Measurements from ENCODE around the gene GPR25. TPM values are rescaled to one million over a fixed set of nuclear protein-coding genes. Genes with fewer than 3 reads are reported as not detected.

Gene GPR25
- total and polyA plus RNA-seq, 10 of the 15 experiments (the other 5 are each of a cell fraction or from before 2014, with no cell fraction given) = not detected

- ChIA-PET POLR2A (interaction anchor here (0.9 to 5.1 kb wide), 4 partner anchors 11 to 128 kb away, joined by 3 to 49 read pairs (median 5); no protein-coding TSS in a partner anchor), SMC1A (ENCODE audit: uncharacterized antibody, unreplicated experiment) (interaction anchor here (0.9 to 12.2 kb wide), 10 partner anchors 10 to 274 kb away, joined by 3 to 193 read pairs (median 8); no protein-coding TSS in a partner anchor), CTCF (interaction anchor here (0.7 to 10.0 kb wide), 10 partner anchors 8 to 147 kb away, joined by 3 to 131 read pairs (median 3); no protein-coding TSS in a partner anchor), RAD21 (ENCODE audit: unreplicated experiment) (interaction anchor here (1.1 to 11.2 kb wide), 13 partner anchors 8 to 226 kb away, joined by 3 to 139 read pairs (median 6); partner anchors contain the start of gene DDX59)
- Histone ChIP-seq H3K9ac (ENCODE audit: control insufficient read depth, insufficient read depth, low read length) (no peak overlapping the region), H3K27me3 (replicated peaks in 1 of 2; ENCODE audit: control insufficient read depth in 2 of 2, insufficient read depth in 2 of 2, low read length in 1 of 2) (no peaks in the 10 kb centered on the region), H3K79me2 (ENCODE audit: control insufficient read depth, insufficient read depth, low read length) (no peaks in the 10 kb centered on the region; the same call in 1 of the 2 replicates), H3K4me3 (no peak overlapping the region), H3K4me2 (ENCODE audit: control insufficient read depth, insufficient read depth) (peak overlapping the region; percentile 15; the same call in 1 of the 2 replicates), H3K36me3 (ENCODE audit: control insufficient read depth in 2 of 2, insufficient read depth in 2 of 2, low read length in 1 of 2) (peaks cover 0 to 14% of the 10 kb centered on the region in 2 experiments; a peak in 2 of 4 replicates), H3K4me1 (ENCODE audit: control insufficient read depth, insufficient read depth, low read length) (peaks cover 21% of the 10 kb centered on the region), H4K20me1 (ENCODE audit: control insufficient read depth, insufficient read depth) (no peaks in the 10 kb centered on the region), H3K27ac (ENCODE audit: control insufficient read depth, insufficient read depth) (no peak overlapping the region), H2AFZ (ENCODE audit: control insufficient read depth, low read depth, low read length) (no peak overlapping the region; the same call in 1 of the 2 replicates), H3K9me3 (replicated peaks; ENCODE audit: control insufficient read depth, insufficient read depth, low read length) (no peaks in the 10 kb centered on the region)
- ATAC-seq = peak; percentile 53
- peak; percentile 71 for FAIRE-seq
- in situ Hi-C loops (cut with MboI) (no loop called here), intact Hi-C loops (cut with micrococcal nuclease; ENCODE audit: unreplicated experiment) (loop anchor here (2.0 kb wide), 1 partner anchor 75 kb away; no protein-coding TSS in a partner anchor)
- WGBS (ENCODE audit: insufficient coverage, insufficient replicate concordance, low lambda C conversion rate, missing lambda C conversion rate) = 72% methylated on average over 9 of the region's 9 CpGs
- BruUV-seq (replicated peaks) = no TSS peak
- DNase-seq (ENCODE audit: low read depth, low spot score) = no peak
- TF ChIP-seq SRF (IDR thresholded peaks at IDR 0.05; ENCODE audit: low read depth in 2 of 2, low read length in 2 of 2) (no peak), JUND (IDR thresholded peaks at IDR 0.05; ENCODE audit: low read depth, low read length) (no peak), KLF5 (IDR thresholded peaks at IDR 0.05; ENCODE audit: partially characterized antibody) (no peak), TCF7 (IDR thresholded peaks at IDR 0.05; ENCODE audit: borderline replicate concordance) (no peak), NFXL1 (IDR thresholded peaks at IDR 0.05; ENCODE audit: borderline replicate concordance) (no peak), GABPA (IDR thresholded peaks at IDR 0.05; ENCODE audit: low read depth) (no peak), SP1 (IDR thresholded peaks at IDR 0.05; ENCODE audit: low read depth, low read length) (no peak), E4F1 (IDR thresholded peaks at IDR 0.05; ENCODE audit: borderline replicate concordance, partially characterized antibody) (no peak), SMAD1 (IDR thresholded peaks at IDR 0.05; ENCODE audit: low read depth, partially characterized antibody) (no peak)
- TF ChIP-seq, protein P1, sequence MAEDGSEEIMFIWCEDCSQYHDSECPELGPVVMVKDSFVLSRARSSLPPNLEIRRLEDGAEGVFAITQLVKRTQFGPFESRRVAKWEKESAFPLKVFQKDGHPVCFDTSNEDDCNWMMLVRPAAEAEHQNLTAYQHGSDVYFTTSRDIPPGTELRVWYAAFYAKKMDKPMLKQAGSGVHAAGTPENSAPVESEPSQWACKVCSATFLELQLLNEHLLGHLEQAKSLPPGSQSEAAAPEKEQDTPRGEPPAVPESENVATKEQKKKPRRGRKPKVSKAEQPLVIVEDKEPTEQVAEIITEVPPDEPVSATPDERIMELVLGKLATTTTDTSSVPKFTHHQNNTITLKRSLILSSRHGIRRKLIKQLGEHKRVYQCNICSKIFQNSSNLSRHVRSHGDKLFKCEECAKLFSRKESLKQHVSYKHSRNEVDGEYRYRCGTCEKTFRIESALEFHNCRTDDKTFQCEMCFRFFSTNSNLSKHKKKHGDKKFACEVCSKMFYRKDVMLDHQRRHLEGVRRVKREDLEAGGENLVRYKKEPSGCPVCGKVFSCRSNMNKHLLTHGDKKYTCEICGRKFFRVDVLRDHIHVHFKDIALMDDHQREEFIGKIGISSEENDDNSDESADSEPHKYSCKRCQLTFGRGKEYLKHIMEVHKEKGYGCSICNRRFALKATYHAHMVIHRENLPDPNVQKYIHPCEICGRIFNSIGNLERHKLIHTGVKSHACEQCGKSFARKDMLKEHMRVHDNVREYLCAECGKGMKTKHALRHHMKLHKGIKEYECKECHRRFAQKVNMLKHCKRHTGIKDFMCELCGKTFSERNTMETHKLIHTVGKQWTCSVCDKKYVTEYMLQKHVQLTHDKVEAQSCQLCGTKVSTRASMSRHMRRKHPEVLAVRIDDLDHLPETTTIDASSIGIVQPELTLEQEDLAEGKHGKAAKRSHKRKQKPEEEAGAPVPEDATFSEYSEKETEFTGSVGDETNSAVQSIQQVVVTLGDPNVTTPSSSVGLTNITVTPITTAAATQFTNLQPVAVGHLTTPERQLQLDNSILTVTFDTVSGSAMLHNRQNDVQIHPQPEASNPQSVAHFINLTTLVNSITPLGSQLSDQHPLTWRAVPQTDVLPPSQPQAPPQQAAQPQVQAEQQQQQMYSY (CRISPR knock-in tag; IDR thresholded peaks at IDR 0.05) = no peak
- TF ChIP-seq, protein P2, sequence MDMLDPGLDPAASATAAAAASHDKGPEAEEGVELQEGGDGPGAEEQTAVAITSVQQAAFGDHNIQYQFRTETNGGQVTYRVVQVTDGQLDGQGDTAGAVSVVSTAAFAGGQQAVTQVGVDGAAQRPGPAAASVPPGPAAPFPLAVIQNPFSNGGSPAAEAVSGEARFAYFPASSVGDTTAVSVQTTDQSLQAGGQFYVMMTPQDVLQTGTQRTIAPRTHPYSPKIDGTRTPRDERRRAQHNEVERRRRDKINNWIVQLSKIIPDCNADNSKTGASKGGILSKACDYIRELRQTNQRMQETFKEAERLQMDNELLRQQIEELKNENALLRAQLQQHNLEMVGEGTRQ (IDR thresholded peaks at IDR 0.05; ENCODE audit: borderline replicate concordance, low read depth, low read length) = no peak
These were observed 23.2 kb downstream of the GPR25 start for GRCh38 chr1:200895801-200896530.
